Measurements from ENCODE around the gene MBOAT2.

Gene MBOAT2

GRCh38 chr2:9003366-9003615 is 193 bp downstream of the MBOAT2 start:
- Histone ChIP-seq H2BK15ac (ENCODE audit: low read depth, poor library complexity, severe bottlenecking) (peak overlapping the region; percentile 50), H3K9me3 (ENCODE audit: control insufficient read depth, low read length) (no peaks in the 10 kb centered on the region), H4K8ac (ENCODE audit: low read length) (peak overlapping the region; percentile 81), H3K14ac (ENCODE audit: low read length in 2 of 2) (peak overlapping the region in 1 of 2 experiments; percentile 98), H3K4ac (ENCODE audit: low read depth in 1 of 2, low read length in 2 of 2) (peak overlapping the region in 1 of 2 experiments; percentile 24), H2BK120ac (ENCODE audit: low read depth, low read length) (no peak overlapping the region), H3K23ac (ENCODE audit: low read length in 2 of 2) (no peak overlapping the region), H2BK5ac (ENCODE audit: low read depth, low read length, poor library complexity, severe bottlenecking) (no peak overlapping the region), H3K27me3 (ENCODE audit: control insufficient read depth in 1 of 2, insufficient read depth in 1 of 2, low read length in 2 of 2) (no peaks in the 10 kb centered on the region), H2AFZ (ENCODE audit: low read depth, low read length) (peak overlapping the region; percentile 2), H3K18ac (ENCODE audit: low read depth in 1 of 2, low read length in 2 of 2) (peak overlapping the region; percentile 78 to 91), H4K91ac (ENCODE audit: low read length) (peak overlapping the region; percentile 74), H3K36me3 (ENCODE audit: control insufficient read depth in 1 of 2, insufficient read depth in 2 of 2, low read depth in 1 of 2, low read length in 2 of 2) (no peaks in the 10 kb centered on the region), H3K4me1 (ENCODE audit: control insufficient read depth, insufficient read depth, low read depth, low read length) (no peaks in the 10 kb centered on the region), H3K9ac (ENCODE audit: low read length) (peak overlapping the region; percentile 79), H2BK12ac (ENCODE audit: low read length in 2 of 2) (peak overlapping the region in 1 of 2 experiments; percentile 47), H3K79me1 (replicated peaks; ENCODE audit: low read length, poor library complexity, severe bottlenecking) (peaks cover 8% of the 10 kb centered on the region), H2AK5ac (ENCODE audit: low read length, severe bottlenecking) (no peak overlapping the region), H3K4me3 (ENCODE audit: insufficient read depth in 1 of 2, low read depth in 1 of 2, low read length in 2 of 2) (peak overlapping the region; percentile 89 to 91), H3K27ac (ENCODE audit: low read length, poor library complexity, severe bottlenecking) (no peak overlapping the region), H3K4me2 (ENCODE audit: low read length, poor library complexity, severe bottlenecking) (peak overlapping the region; percentile 74)
- DNase-seq = no peak
- WGBS = no CpG with 5 or more reads among the region's 25 CpGs

GRCh38 chr2:9002637-9003365 is 683 bp downstream of the MBOAT2 start:
- Histone ChIP-seq H3K9me3 (ENCODE audit: control insufficient read depth, low read length) (no peaks in the 10 kb centered on the region), H3K27ac (ENCODE audit: low read length, poor library complexity, severe bottlenecking) (no peak overlapping the region), H3K23ac (ENCODE audit: low read length in 2 of 2) (peak overlapping the region in 1 of 2 experiments; percentile 2), H3K36me3 (ENCODE audit: control insufficient read depth in 1 of 2, insufficient read depth in 2 of 2, low read depth in 1 of 2, low read length in 2 of 2) (no peaks in the 10 kb centered on the region), H3K4me1 (ENCODE audit: control insufficient read depth, insufficient read depth, low read depth, low read length) (no peaks in the 10 kb centered on the region), H3K14ac (ENCODE audit: low read length in 2 of 2) (peak overlapping the region in 1 of 2 experiments; percentile 98), H3K18ac (ENCODE audit: low read depth in 1 of 2, low read length in 2 of 2) (peak overlapping the region; percentile 78 to 91), H2BK15ac (ENCODE audit: low read depth, poor library complexity, severe bottlenecking) (no peak overlapping the region), H2BK12ac (ENCODE audit: low read length in 2 of 2) (peak overlapping the region in 1 of 2 experiments; percentile 34), H2BK5ac (ENCODE audit: low read depth, low read length, poor library complexity, severe bottlenecking) (no peak overlapping the region), H3K79me1 (replicated peaks; ENCODE audit: low read length, poor library complexity, severe bottlenecking) (peaks cover 8% of the 10 kb centered on the region), H4K91ac (ENCODE audit: low read length) (peak overlapping the region; percentile 74), H3K4me3 (ENCODE audit: insufficient read depth in 1 of 2, low read depth in 1 of 2, low read length in 2 of 2) (peak overlapping the region; percentile 89 to 91), H3K4me2 (ENCODE audit: low read length, poor library complexity, severe bottlenecking) (peak overlapping the region; percentile 74), H2AFZ (ENCODE audit: low read depth, low read length) (peak overlapping the region; percentile 2), H3K9ac (ENCODE audit: low read length) (peak overlapping the region; percentile 79), H3K4ac (ENCODE audit: low read depth in 1 of 2, low read length in 2 of 2) (peak overlapping the region in 1 of 2 experiments; percentile 24), H2BK120ac (ENCODE audit: low read depth, low read length) (no peak overlapping the region), H2AK5ac (ENCODE audit: low read length, severe bottlenecking) (no peak overlapping the region), H3K27me3 (ENCODE audit: control insufficient read depth in 1 of 2, insufficient read depth in 1 of 2, low read length in 2 of 2) (no peaks in the 10 kb centered on the region), H4K8ac (ENCODE audit: low read length) (no peak overlapping the region)
- WGBS = 1% methylated on average over 28 of the region's 44 CpGs
- DNase-seq = peak; percentile 53

GRCh38 chr2:9002313-9002636 is 1.2 kb downstream of the MBOAT2 start:
- Histone ChIP-seq H2BK120ac (ENCODE audit: low read depth, low read length) (no peak overlapping the region), H2AK5ac (ENCODE audit: low read length, severe bottlenecking) (no peak overlapping the region), H3K4ac (ENCODE audit: low read depth in 1 of 2, low read length in 2 of 2) (no peak overlapping the region), H3K14ac (ENCODE audit: low read length in 2 of 2) (no peak overlapping the region), H2BK12ac (ENCODE audit: low read length in 2 of 2) (no peak overlapping the region), H3K27me3 (ENCODE audit: control insufficient read depth in 1 of 2, insufficient read depth in 1 of 2, low read length in 2 of 2) (no peaks in the 10 kb centered on the region), H3K27ac (ENCODE audit: low read length, poor library complexity, severe bottlenecking) (no peak overlapping the region), H3K23ac (ENCODE audit: low read length in 2 of 2) (no peak overlapping the region), H3K18ac (ENCODE audit: low read depth in 1 of 2, low read length in 2 of 2) (no peak overlapping the region), H3K79me1 (replicated peaks; ENCODE audit: low read length, poor library complexity, severe bottlenecking) (peaks cover 8% of the 10 kb centered on the region), H2AFZ (ENCODE audit: low read depth, low read length) (no peak overlapping the region), H3K4me1 (ENCODE audit: control insufficient read depth, insufficient read depth, low read depth, low read length) (no peaks in the 10 kb centered on the region), H3K36me3 (ENCODE audit: control insufficient read depth in 1 of 2, insufficient read depth in 2 of 2, low read depth in 1 of 2, low read length in 2 of 2) (no peaks in the 10 kb centered on the region), H3K4me2 (ENCODE audit: low read length, poor library complexity, severe bottlenecking) (peak overlapping the region; percentile 85), H4K91ac (ENCODE audit: low read length) (no peak overlapping the region), H2BK15ac (ENCODE audit: low read depth, poor library complexity, severe bottlenecking) (no peak overlapping the region), H4K8ac (ENCODE audit: low read length) (no peak overlapping the region), H2BK5ac (ENCODE audit: low read depth, low read length, poor library complexity, severe bottlenecking) (no peak overlapping the region), H3K4me3 (ENCODE audit: insufficient read depth in 1 of 2, low read depth in 1 of 2, low read length in 2 of 2) (peak overlapping the region in 1 of 2 experiments; percentile 91), H3K9me3 (ENCODE audit: control insufficient read depth, low read length) (no peaks in the 10 kb centered on the region), H3K9ac (ENCODE audit: low read length) (peak overlapping the region; percentile 79)
- 21% methylated on average over 7 of the region's 7 CpGs for WGBS
- peak; percentile 17 for DNase-seq

DNA sequence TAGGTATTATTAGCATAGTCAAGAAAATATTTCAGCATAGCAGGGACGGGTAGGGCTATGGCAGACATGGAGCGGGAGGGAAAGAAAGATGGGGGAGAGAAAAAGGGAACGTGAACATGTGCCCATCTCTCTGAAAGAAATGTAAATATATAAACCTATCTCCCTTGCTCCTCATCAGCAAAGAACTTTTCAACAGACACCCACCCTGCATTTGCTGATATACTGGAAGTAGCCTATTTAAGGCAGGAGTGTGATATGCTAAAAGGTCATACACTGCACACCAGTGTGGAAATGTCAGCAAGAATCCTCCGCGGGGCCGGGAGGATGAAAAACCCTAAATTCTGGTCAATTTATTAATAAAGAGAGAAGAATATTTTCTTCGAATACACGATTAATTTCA is 1.7 kb downstream of the MBOAT2 start:
- Histone ChIP-seq H3K4me1 (ENCODE audit: control insufficient read depth, insufficient read depth, low read depth, low read length) (no peaks in the 10 kb centered on the region), H2AK5ac (ENCODE audit: low read length, severe bottlenecking) (no peak overlapping the region), H2AFZ (ENCODE audit: low read depth, low read length) (no peak overlapping the region), H3K4me3 (ENCODE audit: insufficient read depth in 1 of 2, low read depth in 1 of 2, low read length in 2 of 2) (peak overlapping the region in 1 of 2 experiments; percentile 91), H3K23ac (ENCODE audit: low read length in 2 of 2) (no peak overlapping the region), H2BK12ac (ENCODE audit: low read length in 2 of 2) (no peak overlapping the region), H2BK120ac (ENCODE audit: low read depth, low read length) (no peak overlapping the region), H3K14ac (ENCODE audit: low read length in 2 of 2) (no peak overlapping the region), H3K4me2 (ENCODE audit: low read length, poor library complexity, severe bottlenecking) (no peak overlapping the region), H3K79me1 (replicated peaks; ENCODE audit: low read length, poor library complexity, severe bottlenecking) (peaks cover 8% of the 10 kb centered on the region), H3K4ac (ENCODE audit: low read depth in 1 of 2, low read length in 2 of 2) (no peak overlapping the region), H4K8ac (ENCODE audit: low read length) (no peak overlapping the region), H2BK5ac (ENCODE audit: low read depth, low read length, poor library complexity, severe bottlenecking) (no peak overlapping the region), H3K27me3 (ENCODE audit: control insufficient read depth in 1 of 2, insufficient read depth in 1 of 2, low read length in 2 of 2) (no peaks in the 10 kb centered on the region), H3K9ac (ENCODE audit: low read length) (peak overlapping the region; percentile 79), H3K9me3 (ENCODE audit: control insufficient read depth, low read length) (no peaks in the 10 kb centered on the region), H4K91ac (ENCODE audit: low read length) (no peak overlapping the region), H3K36me3 (ENCODE audit: control insufficient read depth in 1 of 2, insufficient read depth in 2 of 2, low read depth in 1 of 2, low read length in 2 of 2) (no peaks in the 10 kb centered on the region), H3K27ac (ENCODE audit: low read length, poor library complexity, severe bottlenecking) (no peak overlapping the region), H2BK15ac (ENCODE audit: low read depth, poor library complexity, severe bottlenecking) (no peak overlapping the region), H3K18ac (ENCODE audit: low read depth in 1 of 2, low read length in 2 of 2) (no peak overlapping the region)
- no peak for DNase-seq
- WGBS = 100% methylated on average over 2 of the region's 8 CpGs
